ENCODE data around the gene GRK5. TPM values are rescaled to one million over a fixed set of nuclear protein-coding genes. Genes with fewer than 3 reads are reported as not detected.

GRK5 gene
- total RNA-seq, 1 donor from 2014 or later: 163 TPM

DNA sequence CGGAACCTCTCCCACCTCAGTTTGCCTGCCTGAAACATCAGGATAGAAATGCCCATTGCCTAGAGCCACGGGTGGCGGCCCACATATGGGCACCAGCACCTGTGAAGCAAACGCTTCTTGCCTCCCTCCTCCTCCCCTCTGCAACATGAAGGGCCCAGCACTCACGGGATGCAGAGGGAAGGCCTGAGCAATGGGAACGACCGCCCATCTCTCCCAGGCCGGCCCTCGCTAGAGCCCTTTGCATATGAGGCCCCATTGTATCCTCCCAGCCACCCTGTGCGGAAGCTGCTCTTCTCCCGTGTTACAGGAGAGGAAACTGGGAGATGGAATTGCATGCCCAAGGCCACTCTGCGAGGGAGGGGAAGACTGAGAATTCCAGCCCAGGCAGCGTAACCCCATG lies 246.9 kb downstream of the GRK5 start:
- Mint-ChIP-seq H3K36me3 (ENCODE audit: low read depth, unreplicated experiment) (peaks cover 45% of the 10 kb centered on the region), H3K4me1 (ENCODE audit: unreplicated experiment) (peaks cover 16% of the 10 kb centered on the region), H3K27ac (ENCODE audit: unreplicated experiment) (no peak overlapping the region), H3K9me3 (ENCODE audit: unreplicated experiment) (no peaks in the 10 kb centered on the region), H3K27me3 (ENCODE audit: unreplicated experiment) (peaks cover 15% of the 10 kb centered on the region), H3K4me3 (ENCODE audit: unreplicated experiment) (peak overlapping the region; percentile 76)
- TF ChIP-seq, protein P1, sequence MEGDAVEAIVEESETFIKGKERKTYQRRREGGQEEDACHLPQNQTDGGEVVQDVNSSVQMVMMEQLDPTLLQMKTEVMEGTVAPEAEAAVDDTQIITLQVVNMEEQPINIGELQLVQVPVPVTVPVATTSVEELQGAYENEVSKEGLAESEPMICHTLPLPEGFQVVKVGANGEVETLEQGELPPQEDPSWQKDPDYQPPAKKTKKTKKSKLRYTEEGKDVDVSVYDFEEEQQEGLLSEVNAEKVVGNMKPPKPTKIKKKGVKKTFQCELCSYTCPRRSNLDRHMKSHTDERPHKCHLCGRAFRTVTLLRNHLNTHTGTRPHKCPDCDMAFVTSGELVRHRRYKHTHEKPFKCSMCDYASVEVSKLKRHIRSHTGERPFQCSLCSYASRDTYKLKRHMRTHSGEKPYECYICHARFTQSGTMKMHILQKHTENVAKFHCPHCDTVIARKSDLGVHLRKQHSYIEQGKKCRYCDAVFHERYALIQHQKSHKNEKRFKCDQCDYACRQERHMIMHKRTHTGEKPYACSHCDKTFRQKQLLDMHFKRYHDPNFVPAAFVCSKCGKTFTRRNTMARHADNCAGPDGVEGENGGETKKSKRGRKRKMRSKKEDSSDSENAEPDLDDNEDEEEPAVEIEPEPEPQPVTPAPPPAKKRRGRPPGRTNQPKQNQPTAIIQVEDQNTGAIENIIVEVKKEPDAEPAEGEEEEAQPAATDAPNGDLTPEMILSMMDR (IDR thresholded peaks at IDR 0.05; ENCODE audit: unreplicated experiment): no peak
- no peak for DNase-seq (ENCODE audit: low spot score)

- H3K4me3 Mint-ChIP-seq (ENCODE audit: unreplicated experiment): no peak overlapping the region
- peaks cover 16% of the 10 kb centered on the region for H3K27me3 Mint-ChIP-seq (ENCODE audit: unreplicated experiment)
- peaks cover 38% of the 10 kb centered on the region for H3K36me3 Mint-ChIP-seq (ENCODE audit: low read depth, unreplicated experiment)
- TF ChIP-seq, protein P1 (IDR thresholded peaks at IDR 0.05; ENCODE audit: unreplicated experiment): no peak
- peaks cover 13% of the 10 kb centered on the region for H3K4me1 Mint-ChIP-seq (ENCODE audit: unreplicated experiment)
- DNase-seq (ENCODE audit: low spot score): no peak
- no peaks in the 10 kb centered on the region for H3K9me3 Mint-ChIP-seq (ENCODE audit: unreplicated experiment)
- H3K27ac Mint-ChIP-seq (ENCODE audit: unreplicated experiment): peak overlapping the region; percentile 30
Measured at GRCh38 chr10:119454990-119455389, 247.6 kb downstream of the GRK5 start.

- no peaks in the 10 kb centered on the region for H3K9me3 Mint-ChIP-seq (ENCODE audit: unreplicated experiment)
- TF ChIP-seq, protein P1 (IDR thresholded peaks at IDR 0.05; ENCODE audit: unreplicated experiment): no peak
- H3K4me3 Mint-ChIP-seq (ENCODE audit: unreplicated experiment): peak overlapping the region; percentile 73
- peaks cover 13% of the 10 kb centered on the region for H3K27me3 Mint-ChIP-seq (ENCODE audit: unreplicated experiment)
- peaks cover 10% of the 10 kb centered on the region for H3K4me1 Mint-ChIP-seq (ENCODE audit: unreplicated experiment)
- H3K36me3 Mint-ChIP-seq (ENCODE audit: low read depth, unreplicated experiment): peaks cover 34% of the 10 kb centered on the region
- H3K27ac Mint-ChIP-seq (ENCODE audit: unreplicated experiment): no peak overlapping the region
- no peak for DNase-seq (ENCODE audit: low spot score)
Measured at GRCh38 chr10:119455609-119456434, 248.5 kb downstream of the GRK5 start.

GRCh38 chr10:119456435-119456810 lies 249.1 kb downstream of the GRK5 start:
- Mint-ChIP-seq H3K4me3 (ENCODE audit: unreplicated experiment) (no peak overlapping the region), H3K27ac (ENCODE audit: unreplicated experiment) (no peak overlapping the region), H3K27me3 (ENCODE audit: unreplicated experiment) (peaks cover 13% of the 10 kb centered on the region), H3K36me3 (ENCODE audit: low read depth, unreplicated experiment) (peaks cover 34% of the 10 kb centered on the region), H3K9me3 (ENCODE audit: unreplicated experiment) (no peaks in the 10 kb centered on the region), H3K4me1 (ENCODE audit: unreplicated experiment) (peaks cover 10% of the 10 kb centered on the region)
- TF ChIP-seq, protein P1 (IDR thresholded peaks at IDR 0.05; ENCODE audit: unreplicated experiment): no peak
- no peak for DNase-seq (ENCODE audit: low spot score)

All from endothelial cell (in vitro differentiated cells).